Ecto neural progenitor cell (in vitro differentiated cells): ENCODE results near the gene KRTCAP3.

Experiments
- DNase-seq: peaks from one replicate; pipeline ENCODE4 v3.0.0-alpha.2; 2018; ENCODE audit warnings: low spot score

KRTCAP3 gene

GRCh38 chr2:27441226-27441926 is 805 bp upstream of the KRTCAP3 start:
- DNase-seq: no peak

GRCh38 chr2:27442920-27443282 is 720 bp downstream of the KRTCAP3 start:
- no peak for DNase-seq

DNA sequence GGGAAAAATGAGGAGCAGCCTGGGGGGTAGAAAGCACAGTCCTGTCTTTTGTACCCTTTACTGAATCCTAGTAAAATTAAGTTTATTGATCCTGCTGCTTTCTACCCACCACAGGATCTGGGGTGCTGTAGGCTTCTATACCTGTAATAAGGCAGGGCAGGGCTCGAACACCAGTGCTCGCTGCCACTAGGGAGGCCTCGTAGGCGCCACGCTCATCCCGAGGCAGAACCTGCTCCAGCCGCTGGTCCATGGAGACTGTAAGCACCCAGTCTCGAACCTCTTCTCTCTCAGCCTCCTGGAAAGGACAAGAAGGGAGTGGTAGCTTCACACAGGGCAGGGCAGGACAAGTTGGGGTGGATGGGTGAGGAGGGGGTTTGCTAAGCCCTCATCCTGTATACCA is 3.0 kb downstream of the KRTCAP3 start:
- no peak for DNase-seq

DNA sequence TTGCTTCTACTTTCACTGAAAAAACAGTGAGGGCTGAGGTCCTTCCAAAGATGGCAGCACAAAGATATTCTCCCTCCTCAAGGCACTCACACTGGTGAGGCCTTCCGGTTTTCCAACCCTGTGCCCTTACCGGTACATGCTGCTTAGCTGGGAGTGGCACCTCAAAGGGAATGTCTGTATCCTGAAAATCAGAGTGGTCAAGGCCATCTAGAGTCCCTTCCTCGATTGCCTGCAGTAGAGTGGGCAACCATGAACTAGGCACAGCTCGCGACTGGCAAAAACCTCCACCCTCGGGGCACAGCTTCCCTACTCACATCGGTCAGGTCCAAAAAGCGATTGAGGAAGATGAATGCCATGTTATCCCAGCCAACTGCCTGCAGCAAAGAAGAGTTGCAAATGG is 3.4 kb downstream of the KRTCAP3 start:
- DNase-seq: no peak

DNA sequence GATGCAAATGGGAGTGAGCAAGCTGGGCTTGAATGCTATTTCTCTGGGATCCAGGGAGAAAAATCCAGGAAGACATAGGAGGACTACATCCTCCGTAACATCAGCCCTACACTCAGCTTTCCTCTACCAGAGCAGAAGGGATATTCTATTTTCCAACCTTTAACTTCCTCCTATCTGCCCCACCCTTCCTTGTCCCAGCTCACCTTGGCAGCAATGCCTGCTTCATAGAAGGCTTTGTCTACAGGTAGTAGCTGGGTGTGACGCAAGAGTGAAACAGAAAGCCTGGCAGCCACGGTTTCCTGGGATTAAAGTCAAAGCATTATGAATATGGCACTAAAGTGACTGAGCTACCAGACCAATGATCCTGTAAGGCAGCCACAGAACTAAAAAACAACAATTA is 3.9 kb downstream of the KRTCAP3 start:
- DNase-seq: no peak

GRCh38 chr2:27448381-27448780 is 6.2 kb downstream of the KRTCAP3 start:
- DNase-seq: no peak

DNA sequence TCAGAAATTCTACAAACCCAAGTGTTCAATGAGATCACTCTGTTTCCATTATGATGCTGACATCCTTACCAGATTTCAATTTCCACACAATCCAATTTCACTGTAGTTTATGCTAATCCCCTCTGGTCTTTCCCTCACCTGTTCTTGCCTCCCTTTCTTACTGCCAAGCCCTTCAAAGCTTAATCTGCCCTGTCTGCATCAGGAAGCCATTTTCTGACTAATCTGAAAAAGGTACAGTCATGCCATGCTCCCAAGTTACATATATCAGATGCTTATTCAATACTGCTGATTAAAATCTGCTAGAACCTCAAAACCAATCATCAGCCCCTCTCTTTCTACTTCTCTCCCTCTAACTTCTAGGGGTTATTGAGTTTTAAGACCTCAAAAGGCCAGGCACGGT is 8.9 kb downstream of the KRTCAP3 start:
- DNase-seq: no peak

DNA sequence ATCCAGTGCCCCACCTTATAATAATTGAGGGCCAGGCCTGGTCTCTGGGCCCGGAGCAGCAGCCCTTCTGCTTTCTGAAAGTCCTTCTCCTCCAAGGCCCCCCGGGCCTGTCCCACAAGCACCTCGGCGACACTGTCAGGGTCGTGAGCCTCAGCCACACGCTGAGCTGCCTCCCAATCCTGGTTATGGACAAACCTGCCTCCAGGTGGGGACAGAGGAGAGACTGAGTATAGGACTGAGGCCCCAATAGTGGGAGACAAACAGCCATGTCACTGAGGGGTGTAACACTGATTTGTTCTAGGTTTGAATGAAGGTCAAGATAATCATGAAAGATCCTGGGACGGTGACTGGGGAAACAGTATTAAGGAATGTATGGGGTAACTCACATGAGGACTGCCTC is 11.8 kb downstream of the KRTCAP3 start:
- DNase-seq: no peak

- no peak for DNase-seq
Measured at GRCh38 chr2:27461118-27461517, 18.9 kb downstream of the KRTCAP3 start.

- DNase-seq: no peak
Measured at GRCh38 chr2:27464443-27464842, 22.3 kb downstream of the KRTCAP3 start.

DNA sequence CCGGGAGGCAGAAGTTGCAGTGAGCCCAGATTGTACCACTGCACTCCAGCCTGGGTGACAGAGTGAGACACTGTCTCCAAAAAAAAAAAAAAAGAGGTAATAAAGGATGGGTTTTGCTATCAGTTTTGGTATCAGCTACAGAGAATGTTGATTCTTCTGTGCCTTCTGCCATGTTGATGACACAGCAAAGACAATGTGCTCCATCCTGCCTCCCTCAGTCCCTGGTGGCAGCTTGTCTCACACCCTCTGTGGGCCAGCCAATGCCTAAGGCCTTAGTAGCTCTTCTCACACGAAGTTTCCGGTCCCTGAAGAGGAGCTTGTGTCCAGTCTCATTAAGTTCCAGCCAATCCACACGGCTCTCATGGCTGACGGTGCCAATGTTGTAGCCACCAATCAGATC is 29.8 kb downstream of the KRTCAP3 start:
- no peak for DNase-seq

GRCh38 chr2:27485496-27485895 is 43.3 kb downstream of the KRTCAP3 start:
- DNase-seq: no peak

DNA sequence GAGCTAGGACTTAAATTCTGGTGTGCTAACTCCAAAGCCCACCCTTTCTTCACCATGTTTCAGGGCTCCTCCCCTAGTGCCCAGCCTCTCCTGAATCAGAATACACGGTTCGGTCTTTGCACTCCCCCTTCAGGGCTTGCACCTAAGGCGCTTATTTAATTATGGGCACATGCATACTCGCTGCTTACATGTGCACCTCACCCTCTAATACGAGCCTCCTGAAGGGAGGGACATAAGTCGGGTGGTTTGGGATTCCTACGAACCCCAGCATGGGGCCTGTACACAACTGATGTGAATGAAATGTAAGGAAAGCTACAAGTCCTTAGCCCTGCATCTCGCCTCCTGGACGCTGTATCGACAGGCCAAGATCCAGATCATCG is 46.9 kb downstream of the KRTCAP3 start:
- no peak for DNase-seq

DNA sequence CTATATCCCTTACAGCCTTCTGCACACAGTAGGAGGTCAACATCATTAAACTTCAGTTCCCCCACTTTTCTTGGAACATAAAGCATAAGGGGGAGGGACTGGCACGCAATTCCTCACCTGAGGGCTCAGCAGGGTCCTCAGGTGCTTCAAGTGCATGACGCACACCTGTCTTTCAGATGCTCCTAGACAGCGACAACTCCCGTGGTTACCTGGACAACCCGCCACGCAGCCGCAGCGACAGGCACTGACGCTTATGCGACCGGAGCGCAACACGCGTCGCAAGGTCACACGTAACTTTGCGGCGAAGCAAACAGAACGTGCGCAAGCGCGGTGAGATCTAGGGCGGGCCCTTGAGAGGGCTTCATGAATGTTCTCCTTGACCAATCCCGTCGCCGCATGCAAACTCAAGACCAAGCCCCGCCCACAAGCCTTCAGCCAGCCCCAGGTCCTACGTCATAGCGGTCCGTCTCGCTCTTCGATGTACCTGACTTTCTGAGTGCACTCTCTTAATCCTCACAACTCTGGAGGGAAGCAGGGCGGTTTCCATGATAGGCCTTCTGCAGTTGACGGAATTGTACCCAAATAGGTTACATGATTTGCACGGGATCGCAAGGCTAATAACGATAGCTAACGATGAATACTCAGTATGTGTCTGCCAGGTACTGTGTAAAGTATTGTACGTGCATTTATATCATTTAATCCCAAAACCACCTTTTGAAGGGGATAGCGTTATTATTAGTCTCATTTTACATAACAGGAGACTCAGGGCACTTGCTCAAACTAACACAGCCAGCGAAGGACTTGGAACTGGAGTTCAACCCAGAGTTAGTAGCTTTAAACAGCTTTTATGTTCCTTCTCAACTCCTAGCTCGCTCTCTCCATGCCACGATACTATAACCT is 47.6 kb downstream of the KRTCAP3 start, which contains the start of gene IFT172:
Gene IFT172 (minus strand): TSS at position 246 of the 900 bp plus-strand sequence. CDS start 90 bp downstream, at position 156.
- peak; percentile 98 for DNase-seq

- no peak for DNase-seq
Measured at GRCh38 chr2:27492557-27492956, 50.4 kb downstream of the KRTCAP3 start.

- DNase-seq: no peak
Measured at GRCh38 chr2:27493948-27494283, 51.7 kb downstream of the KRTCAP3 start.
